AG04450 (cell line): ENCODE data around the gene NUDT8. TPM values are rescaled to one million over a fixed set of nuclear protein-coding genes. Genes with fewer than 3 reads are reported as not detected.
"Not testable (repeated sequence)": the region's sequence is repeated elsewhere in the genome, so short reads cannot be mapped to it uniquely, and the experiment has no call there.

Source experiments
- CTCF ChIA-PET: fragments of 300-600, 350-600 bp; formaldehyde crosslinking; extraction: SDS; loops from one replicate; lab custom pipeline; 2022; ENCODE audit warnings: antibody characterized with exemption, inconsistent platforms; lab: Charles Lee
- POLR2A ChIA-PET: fragments of 350-600 bp; formaldehyde crosslinking; extraction: SDS; loops from one replicate; lab custom pipeline; 2021; ENCODE audit warnings: antibody characterized with exemption, inconsistent platforms; lab: Yijun Ruan, JAX
- DNase-seq: peaks from one replicate; pipeline ENCODE4 v3.0.0-alpha.2; 2011; ENCODE audit warnings: low read depth, low spot score
- H3K27ac ChIP-seq: one replicate; pipeline ENCODE4 v1.5.1; 2012; ENCODE audit warnings: low read depth, low read length, control low read depth
- H3K27me3 ChIP-seq: one replicate; pipeline ENCODE4 v1.6.0; 2012; ENCODE audit warnings: low read length; ENCODE audit not compliant: control insufficient read depth, insufficient read depth
- H3K4me3 ChIP-seq: 2 replicates; pipeline ENCODE4 v1.5.1; 2011; ENCODE audit warnings: mild to moderate bottlenecking, low read depth, low read length, control low read depth
- H3K9me3 ChIP-seq: 2 replicates; pipeline ENCODE4 v1.5.1; 2012; ENCODE audit warnings: low read length; ENCODE audit not compliant: control insufficient read depth, insufficient read depth
- CTCF ChIP-seq: IDR thresholded peaks from 2 replicates; pipeline ENCODE4 v1.5.1; 2011; ENCODE audit warnings: low read depth, low read length, control low read depth, inconsistent platforms
- polyA plus RNA-seq: library from polyadenylated mRNA; depleted of rRNA; stranded (reverse); fragments of >200 nt; gene quantifications from 2 replicates; pipeline ENCODE4 v1.2.3, GENCODE V29; 2011

Gene NUDT8
- polyA plus RNA-seq, 1 experiment, result 0.40 TPM

DNA sequence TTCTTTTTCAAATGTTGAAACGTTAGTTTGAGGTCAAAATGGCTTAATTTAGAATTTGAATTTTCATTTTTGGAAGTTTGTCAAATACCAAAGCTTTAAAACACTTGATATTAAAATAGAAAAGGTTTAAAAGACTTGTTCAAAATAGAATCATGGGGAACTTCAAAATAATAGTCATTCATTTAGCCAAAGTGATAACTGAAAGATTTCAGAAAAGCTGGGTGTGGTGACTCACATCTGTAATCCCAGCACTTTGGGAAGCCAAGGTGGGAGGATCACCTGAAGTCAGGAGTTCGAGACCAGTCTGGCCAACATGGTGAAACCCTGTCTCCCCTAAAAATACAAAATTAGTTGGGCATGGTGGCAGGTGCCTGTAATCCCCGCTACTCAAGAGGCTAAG lies 35.3 kb downstream of the NUDT8 start:
- CTCF ChIA-PET, result no interaction called here

GRCh38 chr11:67593565-67593905 lies 36.2 kb downstream of the NUDT8 start:
- Histone ChIP-seq H3K4me3 (no peak overlapping the region), H3K27ac (no peak overlapping the region), H3K27me3 (peaks cover 4% of the 10 kb centered on the region), H3K9me3 (no peaks in the 10 kb centered on the region; the same call in none of the 2 replicates)
- ChIA-PET CTCF (no interaction called here), POLR2A (no interaction called here)
- no peak for TF ChIP-seq CTCF
- DNase-seq, result no peak

More for the DNA sequence above, 35.3 kb downstream of the NUDT8 start:
- Histone ChIP-seq H3K9me3 (no peaks in the 10 kb centered on the region; the same call in none of the 2 replicates), H3K4me3 (no peak overlapping the region), H3K27me3 (peaks cover 4% of the 10 kb centered on the region), H3K27ac (no peak overlapping the region)
- no peak for DNase-seq
- POLR2A ChIA-PET, result no interaction called here
- no peak for TF ChIP-seq CTCF

GRCh38 chr11:67592880-67593564 lies 36.7 kb downstream of the NUDT8 start:
- no peak overlapping the region for H3K27ac ChIP-seq
- no peaks in the 10 kb centered on the region; the same call in none of the 2 replicates for H3K9me3 ChIP-seq
- POLR2A ChIA-PET, result interaction anchor here (1.7 kb wide), 1 partner anchor 10 kb away, joined by 7 read pairs; the partner anchor contains the start of gene GSTP1
- TF ChIP-seq CTCF, result no peak
- DNase-seq, result no peak
- no peak overlapping the region for H3K4me3 ChIP-seq
- H3K27me3 ChIP-seq, result peaks cover 4% of the 10 kb centered on the region
- CTCF ChIA-PET, result no interaction called here

DNA sequence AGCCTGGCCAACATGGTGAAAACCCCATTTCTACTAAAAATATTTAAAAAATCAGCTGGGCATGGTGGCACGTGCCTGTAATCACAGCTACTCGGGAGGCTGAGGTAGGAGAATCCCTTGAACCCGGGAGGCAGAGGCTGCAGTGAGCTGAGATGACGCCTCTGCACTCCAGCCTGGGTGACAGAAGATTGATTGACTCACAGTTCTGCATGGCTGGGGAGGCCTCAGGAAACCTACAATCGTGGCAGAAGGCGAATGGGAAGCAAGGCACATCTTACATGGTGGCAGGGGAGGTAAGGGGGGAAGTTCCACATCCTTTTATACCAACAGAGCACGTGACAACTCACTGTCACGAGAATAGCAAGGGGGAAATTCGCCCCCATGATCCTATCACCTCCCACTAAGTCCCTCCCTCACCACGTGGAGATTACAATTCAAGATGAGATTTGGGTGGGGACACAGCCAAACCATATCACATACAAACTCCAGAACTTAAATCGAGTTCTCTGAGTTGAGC lies 40.8 kb downstream of the NUDT8 start:
- CTCF ChIA-PET, DNase-seq, H3K4me3 ChIP-seq, H3K27ac ChIP-seq, POLR2A ChIA-PET, H3K9me3 ChIP-seq, H3K27me3 ChIP-seq: not testable (repeated sequence)

DNA sequence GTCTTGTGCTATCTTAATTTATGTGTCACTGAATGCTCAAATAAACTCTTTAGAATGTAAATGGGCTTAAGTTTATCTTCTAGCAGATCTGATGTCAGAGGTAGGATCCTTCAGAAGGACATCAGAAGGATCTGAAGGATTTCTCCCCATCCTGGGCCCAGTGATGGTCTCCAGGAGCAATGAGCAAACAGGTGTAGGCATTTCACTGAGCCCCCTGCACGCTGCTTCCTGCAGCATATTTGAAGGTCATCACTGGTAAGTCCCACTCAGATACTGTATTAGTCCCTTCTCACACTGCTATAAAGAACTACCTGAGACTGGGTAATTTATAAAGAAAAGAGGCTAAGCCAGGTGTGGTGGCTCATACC lies 41.6 kb downstream of the NUDT8 start:
- Histone ChIP-seq H3K27ac (no peak overlapping the region), H3K9me3 (no peaks in the 10 kb centered on the region; the same call in 1 of the 2 replicates), H3K27me3 (no peaks in the 10 kb centered on the region), H3K4me3 (no peak overlapping the region)
- TF ChIP-seq CTCF, result no peak
- ChIA-PET CTCF (no interaction called here), POLR2A (no interaction called here)
- DNase-seq, result no peak
